ENCODE data around the gene STK39.

The STK39 gene

DNA sequence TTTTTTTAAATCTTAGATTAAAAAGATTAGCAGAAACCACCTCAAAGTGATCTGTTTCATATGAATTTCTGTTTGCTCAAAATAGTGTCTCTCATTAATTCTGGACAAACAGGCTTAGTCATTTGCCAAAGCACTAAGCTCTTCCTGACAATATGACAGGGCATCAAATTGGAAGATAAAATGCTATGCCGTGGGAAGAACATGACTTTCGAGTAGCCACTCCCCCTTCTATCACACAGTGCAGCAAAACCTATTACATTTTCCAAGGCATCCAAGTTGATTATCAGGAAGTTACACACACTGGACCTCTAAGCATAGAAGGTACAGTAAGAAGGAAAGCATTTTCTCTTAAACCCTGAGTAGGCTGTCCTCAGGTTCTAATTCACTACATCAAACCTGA is 89.5 kb downstream of the STK39 start:
- H3K9me3 ChIP-seq (ENCODE audit: control insufficient read depth in 2 of 2, low read length in 2 of 2) = no peaks in the 10 kb centered on the region
- peaks cover 2 to 10% of the 10 kb centered on the region in 2 donors for H3K36me3 ChIP-seq (ENCODE audit: control insufficient read depth in 2 of 2, insufficient read depth in 2 of 2, low read length in 2 of 2)
- H3K4me3 ChIP-seq (ENCODE audit: low read length in 2 of 2) = no peak overlapping the region
- no peak overlapping the region for H3K27ac ChIP-seq (ENCODE audit: low read length)
- no peak overlapping the region for H3K9ac ChIP-seq (ENCODE audit: low read length in 2 of 2)
- no peaks in the 10 kb centered on the region for H3K27me3 ChIP-seq (ENCODE audit: control insufficient read depth in 1 of 2, insufficient read depth in 2 of 2, low read length in 2 of 2)
- H3K4me1 ChIP-seq (ENCODE audit: control insufficient read depth, insufficient read depth, low read length) = no peaks in the 10 kb centered on the region

DNA sequence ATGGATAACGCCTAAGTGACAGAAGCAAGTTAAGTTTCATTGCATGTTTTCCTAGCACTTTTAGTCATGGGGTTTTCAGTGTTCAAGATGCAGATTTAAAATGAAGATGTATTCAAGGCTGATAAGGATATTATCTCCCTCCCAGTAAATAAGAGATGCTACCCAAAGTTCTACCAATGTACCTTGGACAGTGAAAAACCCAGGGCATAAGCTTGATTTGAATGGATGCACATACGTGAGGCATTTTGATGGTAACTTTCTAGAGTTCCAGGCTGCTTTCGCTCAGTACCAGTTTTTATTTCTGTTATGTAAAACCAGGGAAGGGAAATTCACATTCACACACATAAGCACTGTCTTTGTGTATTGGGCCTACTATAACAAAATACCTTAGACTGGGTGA is 90.3 kb downstream of the STK39 start:
- H3K27ac ChIP-seq (ENCODE audit: low read length) = no peak overlapping the region
- no peak overlapping the region for H3K4me3 ChIP-seq (ENCODE audit: low read length in 2 of 2)
- H3K27me3 ChIP-seq (ENCODE audit: control insufficient read depth in 1 of 2, insufficient read depth in 2 of 2, low read length in 2 of 2) = no peaks in the 10 kb centered on the region
- peaks cover 2 to 10% of the 10 kb centered on the region in 2 donors for H3K36me3 ChIP-seq (ENCODE audit: control insufficient read depth in 2 of 2, insufficient read depth in 2 of 2, low read length in 2 of 2)
- H3K9ac ChIP-seq (ENCODE audit: low read length in 2 of 2) = no peak overlapping the region
- H3K9me3 ChIP-seq (ENCODE audit: control insufficient read depth in 2 of 2, low read length in 2 of 2) = no peaks in the 10 kb centered on the region
- H3K4me1 ChIP-seq (ENCODE audit: control insufficient read depth, insufficient read depth, low read length) = no peaks in the 10 kb centered on the region

- Histone ChIP-seq H3K36me3 (ENCODE audit: control insufficient read depth in 2 of 2, insufficient read depth in 2 of 2, low read length in 2 of 2) (peaks cover 2 to 10% of the 10 kb centered on the region in 2 donors), H3K9me3 (ENCODE audit: control insufficient read depth in 2 of 2, low read length in 2 of 2) (no peaks in the 10 kb centered on the region), H3K9ac (ENCODE audit: low read length in 2 of 2) (no peak overlapping the region), H3K4me1 (ENCODE audit: control insufficient read depth, insufficient read depth, low read length) (no peaks in the 10 kb centered on the region), H3K27ac (ENCODE audit: low read length) (no peak overlapping the region), H3K4me3 (ENCODE audit: low read length in 2 of 2) (no peak overlapping the region), H3K27me3 (ENCODE audit: control insufficient read depth in 1 of 2, insufficient read depth in 2 of 2, low read length in 2 of 2) (no peaks in the 10 kb centered on the region)
Measured at GRCh38 chr2:168156661-168157060, 90.7 kb downstream of the STK39 start.

GRCh38 chr2:168155680-168156079 is 91.7 kb downstream of the STK39 start:
- H3K4me3 ChIP-seq (ENCODE audit: low read length in 2 of 2) = no peak overlapping the region
- no peaks in the 10 kb centered on the region for H3K9me3 ChIP-seq (ENCODE audit: control insufficient read depth in 2 of 2, low read length in 2 of 2)
- H3K27ac ChIP-seq (ENCODE audit: low read length) = no peak overlapping the region
- peaks cover 2 to 10% of the 10 kb centered on the region in 2 donors for H3K36me3 ChIP-seq (ENCODE audit: control insufficient read depth in 2 of 2, insufficient read depth in 2 of 2, low read length in 2 of 2)
- H3K27me3 ChIP-seq (ENCODE audit: control insufficient read depth in 1 of 2, insufficient read depth in 2 of 2, low read length in 2 of 2) = no peaks in the 10 kb centered on the region
- no peak overlapping the region for H3K9ac ChIP-seq (ENCODE audit: low read length in 2 of 2)
- no peaks in the 10 kb centered on the region for H3K4me1 ChIP-seq (ENCODE audit: control insufficient read depth, insufficient read depth, low read length)

DNA sequence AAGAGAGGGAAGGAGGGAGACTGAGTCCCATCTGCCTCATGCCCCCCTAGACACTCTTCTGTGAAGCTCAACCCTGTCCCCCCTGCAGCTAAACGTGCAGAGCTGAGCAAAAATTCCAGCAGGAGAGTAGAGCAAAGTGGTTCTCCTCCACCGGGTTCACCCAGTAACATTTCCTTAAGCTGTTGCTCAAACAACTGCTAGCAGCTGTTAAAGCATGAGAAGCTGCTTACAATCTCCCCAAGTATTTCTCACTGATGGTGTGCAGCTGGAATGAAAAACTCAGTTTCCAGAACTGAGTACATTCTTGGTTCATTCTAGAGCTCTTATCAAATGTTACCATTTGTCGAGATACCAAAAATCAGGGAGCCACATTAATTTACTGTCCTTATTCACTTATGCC is 92.3 kb downstream of the STK39 start:
- H3K27me3 ChIP-seq (ENCODE audit: control insufficient read depth in 1 of 2, insufficient read depth in 2 of 2, low read length in 2 of 2) = no peaks in the 10 kb centered on the region

GRCh38 chr2:168152902-168153530 is 94.4 kb downstream of the STK39 start:
- H3K27ac ChIP-seq (ENCODE audit: low read length) = no peak overlapping the region
- H3K4me3 ChIP-seq (ENCODE audit: low read length in 2 of 2) = no peak overlapping the region
- no peak overlapping the region for H3K9ac ChIP-seq (ENCODE audit: low read length in 2 of 2)
- H3K27me3 ChIP-seq (ENCODE audit: control insufficient read depth in 1 of 2, insufficient read depth in 2 of 2, low read length in 2 of 2) = no peaks in the 10 kb centered on the region
- peaks cover 6 to 8% of the 10 kb centered on the region in 2 donors for H3K36me3 ChIP-seq (ENCODE audit: control insufficient read depth in 2 of 2, insufficient read depth in 2 of 2, low read length in 2 of 2)
- H3K4me1 ChIP-seq (ENCODE audit: control insufficient read depth, insufficient read depth, low read length) = peaks cover 7% of the 10 kb centered on the region
- no peaks in the 10 kb centered on the region for H3K9me3 ChIP-seq (ENCODE audit: control insufficient read depth in 2 of 2, low read length in 2 of 2)

More for the DNA sequence above, 92.3 kb downstream of the STK39 start:
- Histone ChIP-seq H3K9me3 (ENCODE audit: control insufficient read depth in 2 of 2, low read length in 2 of 2) (no peaks in the 10 kb centered on the region), H3K27ac (ENCODE audit: low read length) (no peak overlapping the region), H3K4me1 (ENCODE audit: control insufficient read depth, insufficient read depth, low read length) (no peaks in the 10 kb centered on the region), H3K4me3 (ENCODE audit: low read length in 2 of 2) (no peak overlapping the region), H3K9ac (ENCODE audit: low read length in 2 of 2) (no peak overlapping the region), H3K36me3 (ENCODE audit: control insufficient read depth in 2 of 2, insufficient read depth in 2 of 2, low read length in 2 of 2) (peaks cover 2 to 7% of the 10 kb centered on the region in 2 donors)

- Histone ChIP-seq H3K4me3 (ENCODE audit: low read length in 2 of 2) (no peak overlapping the region), H3K9me3 (ENCODE audit: control insufficient read depth in 2 of 2, low read length in 2 of 2) (no peaks in the 10 kb centered on the region), H3K36me3 (ENCODE audit: control insufficient read depth in 2 of 2, insufficient read depth in 2 of 2, low read length in 2 of 2) (peaks cover 4 to 8% of the 10 kb centered on the region in 2 donors), H3K27ac (ENCODE audit: low read length) (no peak overlapping the region), H3K27me3 (ENCODE audit: control insufficient read depth in 1 of 2, insufficient read depth in 2 of 2, low read length in 2 of 2) (no peaks in the 10 kb centered on the region), H3K9ac (ENCODE audit: low read length in 2 of 2) (no peak overlapping the region), H3K4me1 (ENCODE audit: control insufficient read depth, insufficient read depth, low read length) (peaks cover 9% of the 10 kb centered on the region)
Measured at GRCh38 chr2:168149986-168150385, 97.4 kb downstream of the STK39 start.

GRCh38 chr2:168149150-168149974 is 98.0 kb downstream of the STK39 start:
- Histone ChIP-seq H3K4me3 (ENCODE audit: low read length in 2 of 2) (no peak overlapping the region), H3K9ac (ENCODE audit: low read length in 2 of 2) (no peak overlapping the region), H3K27me3 (ENCODE audit: control insufficient read depth in 1 of 2, insufficient read depth in 2 of 2, low read length in 2 of 2) (no peaks in the 10 kb centered on the region), H3K27ac (ENCODE audit: low read length) (no peak overlapping the region), H3K4me1 (ENCODE audit: control insufficient read depth, insufficient read depth, low read length) (peaks cover 9% of the 10 kb centered on the region), H3K36me3 (ENCODE audit: control insufficient read depth in 2 of 2, insufficient read depth in 2 of 2, low read length in 2 of 2) (peaks cover 4 to 8% of the 10 kb centered on the region in 2 donors), H3K9me3 (ENCODE audit: control insufficient read depth in 2 of 2, low read length in 2 of 2) (no peaks in the 10 kb centered on the region)

DNA sequence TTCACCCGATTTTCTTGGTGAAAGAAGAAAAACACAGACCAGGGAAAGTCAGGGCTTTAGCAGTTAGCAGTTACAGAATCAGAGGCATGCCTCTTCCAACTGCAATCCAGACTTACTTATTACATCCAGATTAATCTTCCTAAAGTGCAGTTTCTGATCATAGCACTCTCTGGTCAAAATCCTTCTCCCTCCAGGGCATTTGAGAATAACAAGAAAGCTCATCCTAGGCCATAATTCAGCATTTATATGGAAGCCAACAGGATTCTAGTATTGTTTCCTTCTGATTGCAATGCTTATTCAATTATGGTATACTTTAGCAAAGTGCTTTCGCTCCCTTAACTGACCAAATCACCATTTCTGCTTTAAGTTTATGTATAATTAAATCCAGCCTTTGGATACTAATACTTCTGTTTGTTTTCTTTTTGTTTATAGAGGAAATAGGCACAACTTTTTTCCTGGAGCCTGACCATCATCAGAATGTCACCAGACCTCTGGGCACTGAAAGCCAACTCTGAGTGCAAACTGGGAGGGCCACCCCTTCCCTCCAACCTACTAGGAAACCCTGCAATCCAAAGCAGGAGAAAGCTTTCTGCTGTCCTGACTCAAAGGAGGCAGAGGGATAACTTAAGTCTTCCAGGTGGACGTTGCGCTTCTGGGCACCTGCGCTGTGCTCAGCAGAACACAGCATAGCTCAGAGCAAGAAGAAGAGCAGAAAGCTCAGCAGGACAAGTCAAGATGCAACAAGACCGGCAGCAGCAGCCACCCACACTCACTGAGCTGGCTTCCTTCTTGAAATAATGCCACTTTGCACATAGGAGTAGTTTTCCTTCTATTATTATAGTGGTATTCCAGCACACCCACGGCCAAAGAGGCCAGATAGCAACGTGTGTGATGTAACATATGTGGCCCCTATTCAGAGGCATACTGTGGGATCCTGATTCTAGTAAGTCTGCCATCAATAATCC is 99.3 kb downstream of the STK39 start:
- peaks cover 0 to 8% of the 10 kb centered on the region in 2 donors for H3K36me3 ChIP-seq (ENCODE audit: control insufficient read depth in 2 of 2, insufficient read depth in 2 of 2, low read length in 2 of 2)
- no peak overlapping the region for H3K4me3 ChIP-seq (ENCODE audit: low read length in 2 of 2)
- no peaks in the 10 kb centered on the region for H3K27me3 ChIP-seq (ENCODE audit: control insufficient read depth in 1 of 2, insufficient read depth in 2 of 2, low read length in 2 of 2)
- no peaks in the 10 kb centered on the region for H3K9me3 ChIP-seq (ENCODE audit: control insufficient read depth in 2 of 2, low read length in 2 of 2)
- no peak overlapping the region for H3K27ac ChIP-seq (ENCODE audit: low read length)
- peaks cover 9% of the 10 kb centered on the region for H3K4me1 ChIP-seq (ENCODE audit: control insufficient read depth, insufficient read depth, low read length)
- H3K9ac ChIP-seq (ENCODE audit: low read length in 2 of 2) = no peak overlapping the region
